Stromal cell of bone marrow (primary cell): ENCODE results near the gene ELOF1.
"Not testable (repeated sequence)": the region's sequence is repeated elsewhere in the genome, so short reads cannot be mapped to it uniquely, and the experiment has no call there.

Source experiments
- DNase-seq: peaks from one replicate; pipeline ENCODE4 v3.0.0-alpha.2; 2012; ENCODE audit warnings: low read depth

The ELOF1 gene

DNA sequence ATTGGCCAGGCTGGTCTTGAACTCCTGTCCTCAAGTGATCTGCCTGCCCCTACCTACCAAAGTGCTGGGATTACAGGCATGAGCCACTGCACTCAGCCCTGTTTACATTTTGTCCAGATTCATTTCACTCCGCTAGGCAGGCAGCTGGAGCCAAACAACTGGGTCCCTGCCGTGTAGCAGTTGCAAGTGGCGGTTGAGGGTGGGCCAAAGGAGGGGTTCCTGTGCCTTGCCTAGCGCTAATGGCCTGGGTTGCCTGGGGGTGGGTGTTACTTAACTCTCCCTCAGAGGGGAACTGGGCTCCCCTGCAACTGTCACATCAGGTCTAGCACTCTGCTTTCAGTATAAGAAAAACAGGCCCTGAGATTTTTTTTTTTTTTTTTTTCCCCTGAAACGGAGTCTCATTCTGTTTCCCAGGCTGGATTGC lies 11.0 kb upstream of the ELOF1 start:
- no peak for DNase-seq

DNA sequence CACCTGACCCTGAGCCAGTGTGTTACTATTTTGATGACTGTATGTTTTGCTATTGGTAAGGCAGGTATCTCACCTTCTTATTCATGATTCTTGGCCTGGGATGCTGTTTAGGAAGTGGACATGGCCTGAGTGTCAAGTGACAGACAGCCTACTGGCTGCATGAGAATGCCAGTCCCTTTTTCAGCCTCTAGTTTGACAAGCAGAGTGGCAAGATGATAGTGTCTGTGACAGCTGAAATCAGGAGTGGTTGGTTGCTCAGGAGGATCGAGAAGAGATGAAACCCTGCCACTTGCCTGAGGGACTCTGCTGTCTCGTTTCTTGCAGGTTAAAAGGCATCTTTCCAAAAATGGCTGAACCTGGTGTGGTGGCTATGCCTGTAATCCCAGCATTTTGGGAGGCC lies 7.1 kb upstream of the ELOF1 start:
- no peak for DNase-seq

DNA sequence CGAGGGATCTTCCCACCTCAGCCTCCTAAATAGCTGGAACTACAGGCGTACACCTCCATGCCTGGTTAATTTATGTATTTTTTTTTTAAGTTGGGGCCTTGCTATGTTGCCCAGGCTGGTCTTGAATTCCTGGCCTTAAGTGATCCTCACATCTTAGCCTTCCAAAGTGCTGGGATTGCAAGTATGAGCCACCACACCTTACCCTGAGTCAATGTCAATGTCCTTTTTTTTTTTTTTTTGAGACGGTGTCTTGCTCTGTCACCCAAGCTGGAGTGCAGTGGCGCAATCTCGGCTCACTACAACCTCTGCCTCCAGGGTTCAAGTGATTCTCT lies 6.6 kb upstream of the ELOF1 start:
- DNase-seq: not testable (repeated sequence)

DNA sequence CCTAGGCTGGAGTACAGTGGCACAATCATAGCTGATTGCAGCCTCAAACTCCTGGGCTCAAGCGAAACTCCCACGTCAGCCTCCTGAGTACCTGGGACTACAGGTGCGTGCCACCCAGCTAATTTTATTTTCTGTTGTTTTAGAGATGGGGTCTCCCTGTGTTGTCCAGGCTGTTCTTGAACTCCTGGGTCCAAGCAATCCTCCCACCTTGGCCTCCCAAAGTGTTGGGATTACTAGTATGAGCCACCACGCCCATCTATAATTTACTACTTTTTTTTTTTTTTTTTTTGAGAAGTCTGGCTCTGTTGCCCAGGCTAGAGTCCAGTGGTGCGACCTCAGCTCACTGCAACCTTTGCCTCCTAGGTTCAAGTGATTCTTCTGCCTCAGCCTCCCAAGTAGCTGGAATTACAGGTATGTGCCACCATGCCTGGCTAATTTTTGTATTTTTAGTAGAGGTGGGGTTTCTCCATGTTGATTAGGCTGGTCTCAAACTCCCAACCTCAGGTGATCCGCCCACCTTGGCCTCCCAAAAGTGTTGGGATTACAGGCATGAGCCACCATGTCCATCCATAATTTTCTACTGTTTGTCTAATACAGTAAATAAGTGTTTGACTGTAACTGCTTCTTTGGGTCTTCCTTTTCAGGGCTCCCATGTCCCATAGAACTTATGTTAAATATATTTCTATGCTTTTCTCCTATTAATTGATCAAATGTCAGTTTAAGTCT lies 5.2 kb upstream of the ELOF1 start:
- DNase-seq: not testable (repeated sequence)

DNA sequence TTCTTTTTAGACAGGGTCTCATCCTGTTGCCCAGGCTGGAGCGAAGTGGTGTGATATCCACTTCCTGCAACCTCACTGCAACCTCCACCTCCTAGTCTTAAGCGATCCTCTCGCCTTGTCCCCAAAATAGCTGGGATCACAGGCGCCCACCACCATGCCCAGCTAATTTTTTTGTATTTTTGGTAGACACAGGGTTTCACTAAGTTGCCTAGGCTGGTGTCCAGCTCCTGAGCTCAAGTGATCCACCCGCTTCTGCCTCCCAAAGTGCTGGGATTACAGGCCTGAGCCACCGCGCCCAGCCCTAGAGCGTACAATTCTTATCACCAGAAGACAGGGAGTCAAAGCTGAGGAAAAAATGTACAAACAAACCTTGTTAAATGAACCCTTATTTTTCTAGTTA lies 4.5 kb upstream of the ELOF1 start:
- DNase-seq: no peak

DNA sequence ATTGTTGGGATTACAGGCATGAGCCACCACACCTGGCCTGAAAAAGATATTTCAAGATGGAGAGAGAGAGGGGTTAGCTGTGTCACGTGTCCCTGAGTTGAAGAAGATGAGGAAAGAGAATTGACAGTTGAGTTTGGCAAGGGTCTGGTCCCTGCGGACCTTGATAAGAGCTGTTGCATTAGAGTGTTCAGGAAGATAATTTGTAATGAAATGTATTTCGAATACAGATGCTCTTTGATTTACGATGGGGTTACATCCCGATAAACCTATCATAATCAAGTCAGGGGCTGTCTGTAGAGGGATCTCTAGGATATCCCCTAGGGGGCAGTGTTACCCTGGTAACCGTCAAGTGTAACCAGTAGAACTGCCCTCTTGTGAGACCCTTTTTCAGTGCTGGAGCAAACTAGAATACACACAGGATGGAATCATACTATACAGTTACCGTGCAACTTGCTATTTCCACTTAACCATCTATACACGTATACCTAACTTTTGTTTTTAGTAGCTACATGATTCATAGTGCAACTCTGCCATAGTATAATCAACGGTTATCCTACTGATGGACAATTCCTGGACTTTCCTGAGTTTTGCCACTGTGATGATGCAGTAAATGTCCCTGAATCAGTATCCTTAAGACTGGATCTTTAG lies 1.5 kb upstream of the ELOF1 start:
- DNase-seq: no peak

DNA sequence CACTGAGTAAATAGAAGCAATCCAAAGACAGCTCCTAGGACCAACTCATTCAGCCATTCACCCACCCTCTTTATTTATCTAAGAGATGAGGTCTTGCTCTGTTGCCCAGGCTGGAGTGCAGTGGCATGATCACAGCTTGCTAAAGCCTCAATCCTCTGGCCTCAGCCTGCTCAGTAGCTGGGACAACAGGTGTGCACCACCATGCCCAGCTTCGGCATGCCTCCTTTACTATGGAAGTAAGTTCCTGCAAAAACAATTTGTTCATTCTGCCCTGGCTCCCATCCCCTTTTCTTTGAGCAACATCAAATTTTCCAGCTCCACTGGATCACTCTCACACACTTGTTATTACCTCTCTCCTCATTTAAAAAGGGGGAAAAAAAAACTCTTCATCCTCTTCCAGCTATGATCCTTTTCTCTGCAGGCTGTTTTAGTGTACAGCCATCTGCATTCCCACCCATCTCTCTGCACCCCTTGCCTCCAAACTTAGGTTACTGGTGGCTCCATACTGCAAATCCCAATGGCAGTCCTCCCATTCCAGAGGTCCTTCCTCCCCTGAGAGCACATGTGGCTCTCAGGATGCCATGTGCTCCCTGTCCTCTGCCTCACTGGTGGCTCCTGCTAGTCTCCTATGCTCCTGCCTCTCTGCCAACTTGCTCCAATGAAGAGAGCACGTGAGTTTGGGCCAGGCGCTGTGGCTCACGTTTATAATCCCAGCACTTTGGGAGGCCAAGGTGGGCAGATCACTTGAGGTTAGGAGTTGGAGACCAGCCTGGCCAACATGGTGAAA lies 2.2 kb downstream of the ELOF1 start:
- DNase-seq: no peak

DNA sequence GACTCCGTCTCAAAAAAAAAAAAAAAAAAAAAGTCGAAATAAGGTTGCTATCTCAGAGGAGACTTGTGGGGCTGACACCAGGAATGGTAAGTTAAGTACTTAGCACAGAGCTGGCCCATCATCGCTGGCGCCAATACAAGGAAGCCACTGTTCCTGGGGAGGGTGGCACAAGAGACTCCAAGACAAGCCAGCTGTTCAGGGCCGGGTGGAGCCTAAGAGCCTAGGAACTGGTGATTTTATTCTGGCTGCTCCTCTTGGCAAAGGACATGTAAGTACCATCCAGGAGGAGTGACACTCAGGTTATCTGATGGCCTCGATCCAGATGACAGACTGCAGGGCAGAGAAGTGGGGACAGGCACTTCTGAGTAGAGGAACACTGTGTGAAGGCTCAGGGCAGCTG lies 3.8 kb downstream of the ELOF1 start:
- no peak for DNase-seq

DNA sequence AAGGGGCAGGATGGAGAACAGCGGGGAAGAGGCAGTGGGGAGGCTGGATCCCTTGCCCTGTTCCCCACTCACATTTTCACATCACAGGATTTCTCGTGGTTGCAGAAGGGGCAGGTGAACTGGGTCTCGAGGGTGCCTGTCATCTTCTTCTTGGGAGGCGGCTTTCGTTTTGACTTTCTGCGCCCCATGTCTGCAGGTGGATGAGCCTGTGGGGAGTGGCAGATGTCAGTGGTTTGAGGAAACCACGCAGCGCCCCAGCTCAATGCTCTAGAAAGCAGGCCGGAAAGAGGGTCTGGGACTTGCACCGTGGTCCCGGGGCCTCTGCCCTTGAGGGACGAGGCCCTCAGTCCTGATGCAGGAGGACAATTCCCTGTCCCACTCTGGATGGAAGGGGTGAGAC lies 4.9 kb downstream of the ELOF1 start:
- no peak for DNase-seq

DNA sequence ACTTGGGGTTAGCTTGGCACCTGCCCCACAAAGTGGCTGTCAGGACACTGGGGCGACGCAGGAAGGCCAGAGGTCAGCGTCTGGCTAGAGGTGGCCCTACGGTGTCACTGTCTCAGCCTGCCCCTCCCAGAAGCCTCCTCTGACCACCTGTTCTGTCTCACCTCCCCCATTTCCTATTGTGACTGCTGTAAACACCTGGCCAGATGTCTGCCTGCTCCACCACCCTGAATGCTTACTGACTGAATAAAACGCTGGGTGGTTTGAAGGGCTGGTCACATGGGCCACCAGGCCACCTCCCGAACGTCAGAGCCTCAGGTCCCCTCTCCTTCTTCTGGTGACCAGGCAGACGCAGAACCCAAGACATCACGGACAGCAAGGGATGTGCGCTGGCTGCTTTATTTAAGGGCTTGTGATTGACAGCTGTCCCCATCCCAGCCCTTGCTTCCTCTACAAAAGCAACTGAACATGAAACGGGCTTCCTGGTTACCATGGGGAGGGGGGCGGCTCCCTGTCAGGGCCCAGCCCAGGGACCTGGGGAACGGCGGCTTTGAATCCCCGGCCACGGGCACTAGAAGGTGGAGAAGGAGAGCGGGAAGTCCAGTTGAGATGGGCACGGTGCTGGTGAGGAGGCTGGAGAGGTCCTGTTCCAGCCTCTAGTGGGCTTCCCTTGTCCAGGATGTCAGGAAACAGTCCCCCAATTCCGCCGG lies 6.2 kb downstream of the ELOF1 start:
- DNase-seq: no peak

DNA sequence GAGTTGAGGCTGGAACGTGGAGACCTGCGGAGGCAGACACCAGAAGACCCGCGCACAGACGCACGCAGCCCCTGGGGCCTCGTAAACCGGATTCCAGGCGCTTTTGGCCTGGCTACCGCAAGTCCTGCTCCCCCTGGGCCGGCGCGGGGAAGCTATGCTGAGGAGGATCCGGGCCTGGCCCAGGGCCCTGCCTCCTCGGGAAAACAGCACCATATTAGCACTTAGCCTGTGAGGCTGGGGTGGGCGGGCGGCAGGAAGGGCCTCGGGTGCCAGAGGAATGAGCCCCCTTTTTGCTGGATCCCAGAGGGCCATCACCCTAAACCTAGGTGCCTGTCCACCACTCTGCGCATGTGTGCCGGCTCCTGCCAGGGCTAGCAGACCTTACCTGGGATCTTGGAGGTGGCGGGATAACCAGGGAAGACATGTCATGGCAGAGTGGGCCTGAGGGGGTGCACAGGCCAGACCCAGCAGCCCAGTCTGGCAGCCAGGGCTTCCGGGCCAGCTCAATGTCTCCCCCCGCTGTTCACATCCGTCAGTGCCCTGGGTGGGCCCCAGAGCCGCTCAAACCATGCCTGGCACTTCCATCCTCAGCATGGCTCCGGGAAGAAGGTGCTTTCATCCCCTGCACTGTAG lies 7.3 kb downstream of the ELOF1 start:
- DNase-seq: no peak

DNA sequence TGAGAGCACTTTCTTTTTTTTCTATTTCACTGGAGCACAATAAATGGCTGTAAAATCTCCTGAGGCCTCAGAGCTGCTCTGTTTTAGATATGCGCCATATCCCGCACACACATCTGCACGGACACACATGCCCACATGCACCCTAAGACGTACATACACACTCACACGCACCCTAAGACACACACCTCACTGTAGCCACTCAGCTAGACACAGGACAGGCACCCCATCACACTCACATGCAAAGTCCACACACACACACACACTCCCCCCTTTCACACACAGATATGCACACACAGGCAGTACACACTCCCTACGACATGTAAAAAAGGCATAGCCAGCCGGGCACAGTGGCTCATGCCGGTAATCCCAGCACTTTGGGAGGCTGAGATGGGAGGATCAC lies 8.8 kb downstream of the ELOF1 start:
- DNase-seq: no peak

DNA sequence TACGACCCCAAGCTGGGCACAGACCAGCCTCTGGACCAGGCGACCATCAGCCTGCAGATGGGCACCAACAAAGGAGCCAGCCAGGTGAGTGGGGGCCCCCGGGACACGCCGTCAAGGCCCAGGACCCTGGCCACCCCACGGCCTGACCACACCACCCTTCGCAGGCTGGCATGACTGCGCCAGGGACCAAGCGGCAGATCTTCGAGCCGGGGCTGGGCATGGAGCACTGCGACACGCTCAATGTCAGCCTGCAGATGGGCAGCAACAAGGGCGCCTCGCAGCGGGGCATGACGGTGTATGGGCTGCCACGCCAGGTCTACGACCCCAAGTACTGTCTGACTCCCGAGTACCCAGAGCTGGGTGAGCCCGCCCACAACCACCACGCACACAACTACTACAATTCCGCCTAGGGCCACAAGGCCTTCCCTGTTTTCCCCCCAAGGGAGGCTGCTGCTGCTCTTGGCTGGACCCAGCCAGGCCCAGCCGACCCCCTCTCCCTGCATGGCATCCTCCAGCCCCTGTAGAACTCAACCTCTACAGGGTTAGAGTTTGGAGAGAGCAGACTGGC lies 9.6 kb downstream of the ELOF1 start:
- DNase-seq: no peak

DNA sequence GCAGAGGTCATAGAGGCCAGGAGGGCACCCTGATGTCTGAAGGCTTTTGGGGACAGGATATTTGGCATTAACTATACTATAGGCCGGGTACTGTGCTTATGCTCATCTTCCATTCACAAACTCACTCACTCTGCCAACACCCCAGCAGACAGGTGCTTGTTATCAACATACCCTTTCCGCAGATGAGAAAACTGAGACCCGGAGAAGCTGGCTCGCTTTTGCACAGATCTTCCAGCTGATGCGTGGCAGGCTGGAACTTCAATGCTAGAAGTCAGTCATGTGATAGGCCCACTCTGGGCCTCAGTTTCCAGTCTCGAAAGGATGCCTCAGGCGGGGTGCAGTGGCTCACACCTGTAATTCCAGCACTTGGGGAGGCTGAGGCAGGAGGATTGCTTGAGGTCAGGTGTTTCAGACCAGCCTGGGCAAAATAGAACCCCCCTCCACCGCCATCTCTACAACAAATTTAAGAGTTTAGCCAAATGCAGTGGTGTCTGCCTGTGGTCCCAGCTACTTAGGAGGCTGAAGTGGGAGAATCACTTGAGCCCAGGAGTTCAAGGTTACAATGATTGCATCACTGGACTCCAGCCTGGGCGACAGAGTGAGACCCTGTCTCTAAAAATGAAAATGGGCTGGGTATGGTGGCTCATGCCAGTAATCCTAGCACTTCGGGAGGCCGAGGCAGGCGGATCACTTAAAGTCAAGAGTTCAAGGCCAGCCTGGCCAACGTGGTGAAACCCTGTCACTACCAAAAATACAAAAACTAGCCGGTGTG lies 10.9 kb downstream of the ELOF1 start:
- no peak for DNase-seq

DNA sequence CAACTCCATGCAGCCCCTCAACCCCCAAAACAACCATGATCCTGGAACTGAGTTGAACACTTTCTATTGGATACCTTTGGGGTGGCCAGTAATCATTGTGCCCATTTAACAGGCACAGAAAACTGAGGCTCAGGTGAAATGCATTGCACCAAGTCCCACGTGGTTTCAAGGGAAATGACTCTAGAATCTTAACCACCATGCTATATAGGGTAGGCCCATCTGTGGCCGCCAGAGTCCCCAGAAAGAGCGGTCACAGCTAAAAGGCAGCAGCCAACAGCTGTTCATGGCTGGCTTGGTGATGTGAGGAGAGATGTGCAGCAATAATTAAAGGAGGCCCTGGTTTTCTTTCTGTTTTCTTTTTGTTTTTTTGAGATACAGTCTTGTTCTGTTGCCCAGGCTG lies 17.8 kb downstream of the ELOF1 start:
- DNase-seq: no peak

DNA sequence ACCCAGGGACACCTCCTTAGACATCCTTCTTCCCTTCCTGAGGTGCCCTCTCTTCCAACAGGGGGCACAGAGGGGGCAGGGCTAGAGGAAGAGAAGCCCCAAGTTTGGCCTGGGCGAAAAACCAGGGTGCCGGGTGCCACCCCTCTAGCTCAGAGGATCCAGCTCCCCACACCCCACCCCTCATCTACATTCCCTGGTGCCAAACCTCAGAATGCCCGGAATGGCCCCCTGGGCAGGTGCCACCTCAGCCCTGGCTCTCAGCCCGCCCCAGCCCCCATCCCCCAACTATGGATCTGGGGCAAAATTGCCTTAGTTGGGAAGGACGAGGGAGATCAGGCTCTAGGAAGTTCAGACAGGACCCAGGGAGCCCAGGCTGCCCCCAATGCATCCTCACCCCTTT lies 18.4 kb downstream of the ELOF1 start:
- DNase-seq: no peak

DNA sequence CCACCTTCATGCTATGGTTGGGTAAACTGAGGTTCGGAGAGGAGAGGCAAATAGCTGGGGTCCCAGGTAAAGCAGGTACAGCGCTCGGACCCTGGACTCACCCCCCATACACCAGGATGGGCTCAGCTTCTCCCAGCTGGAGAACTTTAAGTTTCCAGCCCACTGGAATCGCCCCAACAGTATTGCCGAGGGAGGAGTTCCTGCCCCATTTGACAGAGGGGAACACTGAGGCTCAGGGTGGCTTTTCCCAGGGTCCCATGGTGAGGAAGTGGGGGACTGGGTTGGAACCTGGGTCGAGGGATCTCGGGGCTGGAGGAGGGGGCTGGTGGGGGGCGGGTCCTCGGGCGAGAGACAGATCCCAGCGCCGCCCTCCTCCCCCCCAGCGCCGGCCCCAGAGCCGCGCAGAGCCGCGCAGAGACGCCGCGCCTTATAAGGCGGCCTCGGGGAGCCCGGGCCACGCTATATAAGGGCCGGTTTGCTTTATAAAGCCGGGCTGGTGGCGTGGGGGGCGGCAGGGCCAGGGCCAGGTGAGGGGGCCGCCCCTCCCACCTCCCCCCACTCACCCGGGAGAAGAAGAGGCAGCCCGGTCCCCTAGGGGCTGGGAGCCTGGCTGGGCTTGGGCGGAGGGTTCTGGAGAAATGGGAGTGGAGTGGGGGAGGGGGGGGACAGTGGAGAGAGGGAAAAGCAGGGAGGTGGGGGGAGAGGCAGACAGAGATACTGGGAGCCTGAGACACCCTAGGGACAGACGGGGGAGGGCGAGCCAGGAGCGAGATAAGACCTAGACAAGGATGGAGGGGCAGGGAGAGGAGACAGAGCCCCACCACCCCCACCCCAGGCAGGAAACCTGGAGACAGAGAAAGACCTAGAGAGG lies 19.3 kb downstream of the ELOF1 start:
- DNase-seq: no peak

DNA sequence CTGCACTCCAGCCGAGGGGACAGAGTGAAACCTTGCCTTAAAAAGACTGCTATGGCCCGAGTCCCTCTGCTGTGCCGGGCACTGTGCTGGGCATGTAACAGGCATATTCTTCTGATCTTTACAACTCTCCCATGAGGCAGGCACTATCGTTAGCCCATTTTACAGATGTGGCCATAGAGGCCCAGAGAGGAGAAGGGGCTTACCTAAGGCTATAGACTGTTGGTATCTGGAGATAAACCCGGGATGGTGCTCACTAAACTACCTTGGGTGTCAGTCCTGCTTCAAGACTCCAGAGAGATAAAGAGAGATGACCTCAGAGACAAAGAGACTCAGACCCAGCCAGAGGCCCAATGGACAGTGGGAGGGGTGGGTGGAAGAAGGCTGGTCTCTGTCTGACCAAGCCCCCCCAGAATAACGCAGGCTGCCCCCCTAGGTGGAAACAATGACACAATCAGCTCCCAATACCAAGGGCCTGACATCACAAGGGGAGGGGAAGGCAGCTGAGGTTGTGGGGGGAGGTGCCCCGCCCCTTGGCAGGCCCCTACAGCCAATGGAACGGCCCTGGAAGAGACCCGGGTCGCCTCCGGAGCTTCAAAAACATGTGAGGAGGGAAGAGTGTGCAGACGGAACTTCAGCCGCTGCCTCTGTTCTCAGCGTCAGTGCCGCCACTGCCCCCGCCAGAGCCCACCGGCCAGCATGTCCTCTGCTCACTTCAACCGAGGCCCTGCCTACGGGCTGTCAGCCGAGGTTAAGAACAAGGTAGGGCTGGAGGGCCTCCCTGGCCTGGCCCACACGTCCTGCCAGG lies 20.6 kb downstream of the ELOF1 start, which contains the start of gene CNN1:
TSS of gene CNN1 (plus strand) at position 620 of the 805 bp plus-strand sequence. CDS start at position 697, 77 bp downstream.
- peak; percentile 36 for DNase-seq
